ENCODE data around the gene ISG15. TPM values are rescaled to one million over a fixed set of nuclear protein-coding genes. Genes with fewer than 3 reads are reported as not detected.
A peak's percentile ranks its signal among the peaks of the same experiment; 100 is the strongest.

ISG15 gene
- total and polyA plus RNA-seq, 9 of the 15 experiments (the other 6 are each of a cell fraction or from before 2014, with no cell fraction given), result 0.40 to 58.3 (median 12.2) TPM

DNA sequence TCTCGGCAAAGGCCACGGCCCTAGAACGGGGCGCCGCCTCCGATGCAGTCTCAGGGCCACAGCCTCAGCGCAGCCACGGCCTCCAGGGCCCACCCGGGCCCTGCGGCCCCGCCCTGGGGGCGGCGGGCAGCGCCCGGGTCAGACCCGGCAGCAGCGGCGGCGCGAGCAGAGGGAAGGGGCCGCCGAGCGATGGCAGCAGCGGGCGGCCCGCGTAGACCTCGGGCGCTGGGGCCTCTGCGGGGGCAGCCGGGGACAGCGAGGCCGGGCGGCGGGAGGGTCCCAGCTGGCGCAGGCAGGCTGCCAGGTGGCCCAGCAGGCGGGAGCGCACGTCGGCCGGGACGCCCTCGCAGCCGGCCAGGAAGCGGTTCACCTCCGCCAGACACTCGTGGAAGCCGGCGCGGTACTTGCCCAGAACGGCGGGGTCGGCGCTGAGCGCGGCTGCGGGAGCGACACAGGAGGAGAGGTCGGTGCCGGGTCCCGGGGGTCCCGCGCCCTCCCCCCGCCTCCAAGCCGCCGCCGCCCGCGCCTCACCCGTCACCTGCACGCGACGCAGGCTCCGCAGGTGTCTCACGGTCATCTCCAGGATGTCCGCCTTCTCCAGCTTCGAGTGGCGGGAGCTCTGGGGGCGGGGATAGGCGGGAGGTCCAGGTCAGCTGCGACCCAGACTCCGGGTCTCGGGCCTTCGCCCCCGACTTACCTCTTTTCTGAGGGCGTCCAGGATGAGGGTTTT is 14.1 kb upstream of the ISG15 start (continued):
- TF ChIP-seq CBX1 (IDR thresholded peaks at IDR 0.05; ENCODE audit: low read depth) (peak; percentile 21; the same call in 1 of the 2 replicates), TEAD4 (IDR thresholded peaks at IDR 0.05; ENCODE audit: low read length) (peak; percentile 5; the same call in 1 of the 2 replicates), TEAD4 (CRISPR knock-in tag; IDR thresholded peaks at IDR 0.05; ENCODE audit: borderline replicate concordance) (no peak), NONO (IDR thresholded peaks at IDR 0.05; ENCODE audit: low read depth in 2 of 2, low read length in 1 of 2) (peak in 1 of 2 experiments; percentile 62; a peak in 2 of 4 replicates), ZNF431 (CRISPR knock-in tag; IDR thresholded peaks at IDR 0.05) (0 out of 2 replicates have a peak, but pooled peaks have one; percentile 51), POLR2G (IDR thresholded peaks at IDR 0.05; ENCODE audit: low read depth, low read length) (peak; percentile 14; the same call in 1 of the 2 replicates), RBBP5 (IDR thresholded peaks at IDR 0.05; ENCODE audit: borderline replicate concordance, insufficient read depth, low read length, poor library complexity, severe bottlenecking) (peak; percentile 64), SIN3A (IDR thresholded peaks at IDR 0.05; ENCODE audit: borderline replicate concordance in 2 of 2, control insufficient read depth in 1 of 2, low read depth in 2 of 2, low read length in 2 of 2) (peak; percentile 45 to 62; a peak in 2 of 4 replicates), FOXJ3 (CRISPR knock-in tag; IDR thresholded peaks at IDR 0.05) (no peak), ZBED1 (IDR thresholded peaks at IDR 0.05) (no peak), CXXC5 (CRISPR knock-in tag; IDR thresholded peaks at IDR 0.05) (peak; percentile 57), HNRNPK (IDR thresholded peaks at IDR 0.05; ENCODE audit: low read depth, low read length, poor library complexity, severe bottlenecking) (peak; percentile 29), CREB1 (IDR thresholded peaks at IDR 0.05) (no peak; the same call in none of the 2 replicates), CREB1 (CRISPR knock-in tag; IDR thresholded peaks at IDR 0.05) (peak; percentile 69; the same call in 1 of the 2 replicates), ZNF324 (CRISPR knock-in tag; IDR thresholded peaks at IDR 0.05) (no peak)
- TF ChIP-seq, protein P1, sequence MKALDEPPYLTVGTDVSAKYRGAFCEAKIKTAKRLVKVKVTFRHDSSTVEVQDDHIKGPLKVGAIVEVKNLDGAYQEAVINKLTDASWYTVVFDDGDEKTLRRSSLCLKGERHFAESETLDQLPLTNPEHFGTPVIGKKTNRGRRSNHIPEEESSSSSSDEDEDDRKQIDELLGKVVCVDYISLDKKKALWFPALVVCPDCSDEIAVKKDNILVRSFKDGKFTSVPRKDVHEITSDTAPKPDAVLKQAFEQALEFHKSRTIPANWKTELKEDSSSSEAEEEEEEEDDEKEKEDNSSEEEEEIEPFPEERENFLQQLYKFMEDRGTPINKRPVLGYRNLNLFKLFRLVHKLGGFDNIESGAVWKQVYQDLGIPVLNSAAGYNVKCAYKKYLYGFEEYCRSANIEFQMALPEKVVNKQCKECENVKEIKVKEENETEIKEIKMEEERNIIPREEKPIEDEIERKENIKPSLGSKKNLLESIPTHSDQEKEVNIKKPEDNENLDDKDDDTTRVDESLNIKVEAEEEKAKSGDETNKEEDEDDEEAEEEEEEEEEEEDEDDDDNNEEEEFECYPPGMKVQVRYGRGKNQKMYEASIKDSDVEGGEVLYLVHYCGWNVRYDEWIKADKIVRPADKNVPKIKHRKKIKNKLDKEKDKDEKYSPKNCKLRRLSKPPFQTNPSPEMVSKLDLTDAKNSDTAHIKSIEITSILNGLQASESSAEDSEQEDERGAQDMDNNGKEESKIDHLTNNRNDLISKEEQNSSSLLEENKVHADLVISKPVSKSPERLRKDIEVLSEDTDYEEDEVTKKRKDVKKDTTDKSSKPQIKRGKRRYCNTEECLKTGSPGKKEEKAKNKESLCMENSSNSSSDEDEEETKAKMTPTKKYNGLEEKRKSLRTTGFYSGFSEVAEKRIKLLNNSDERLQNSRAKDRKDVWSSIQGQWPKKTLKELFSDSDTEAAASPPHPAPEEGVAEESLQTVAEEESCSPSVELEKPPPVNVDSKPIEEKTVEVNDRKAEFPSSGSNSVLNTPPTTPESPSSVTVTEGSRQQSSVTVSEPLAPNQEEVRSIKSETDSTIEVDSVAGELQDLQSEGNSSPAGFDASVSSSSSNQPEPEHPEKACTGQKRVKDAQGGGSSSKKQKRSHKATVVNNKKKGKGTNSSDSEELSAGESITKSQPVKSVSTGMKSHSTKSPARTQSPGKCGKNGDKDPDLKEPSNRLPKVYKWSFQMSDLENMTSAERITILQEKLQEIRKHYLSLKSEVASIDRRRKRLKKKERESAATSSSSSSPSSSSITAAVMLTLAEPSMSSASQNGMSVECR (CRISPR knock-in tag; IDR thresholded peaks at IDR 0.05), result peak; percentile 13; the same call in 1 of the 2 replicates
- TF ChIP-seq, protein P2, sequence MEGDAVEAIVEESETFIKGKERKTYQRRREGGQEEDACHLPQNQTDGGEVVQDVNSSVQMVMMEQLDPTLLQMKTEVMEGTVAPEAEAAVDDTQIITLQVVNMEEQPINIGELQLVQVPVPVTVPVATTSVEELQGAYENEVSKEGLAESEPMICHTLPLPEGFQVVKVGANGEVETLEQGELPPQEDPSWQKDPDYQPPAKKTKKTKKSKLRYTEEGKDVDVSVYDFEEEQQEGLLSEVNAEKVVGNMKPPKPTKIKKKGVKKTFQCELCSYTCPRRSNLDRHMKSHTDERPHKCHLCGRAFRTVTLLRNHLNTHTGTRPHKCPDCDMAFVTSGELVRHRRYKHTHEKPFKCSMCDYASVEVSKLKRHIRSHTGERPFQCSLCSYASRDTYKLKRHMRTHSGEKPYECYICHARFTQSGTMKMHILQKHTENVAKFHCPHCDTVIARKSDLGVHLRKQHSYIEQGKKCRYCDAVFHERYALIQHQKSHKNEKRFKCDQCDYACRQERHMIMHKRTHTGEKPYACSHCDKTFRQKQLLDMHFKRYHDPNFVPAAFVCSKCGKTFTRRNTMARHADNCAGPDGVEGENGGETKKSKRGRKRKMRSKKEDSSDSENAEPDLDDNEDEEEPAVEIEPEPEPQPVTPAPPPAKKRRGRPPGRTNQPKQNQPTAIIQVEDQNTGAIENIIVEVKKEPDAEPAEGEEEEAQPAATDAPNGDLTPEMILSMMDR (IDR thresholded peaks at IDR 0.05 in 2 of 3, conservative IDR thresholded peaks at IDR 0.05 in 1 of 3; ENCODE audit: insufficient read depth in 2 of 3, low read depth in 1 of 3, low read length in 3 of 3), result peak in 2 of 3 experiments; percentile 25 to 50; a peak in 3 of 6 replicates
- TF ChIP-seq, protein P3, sequence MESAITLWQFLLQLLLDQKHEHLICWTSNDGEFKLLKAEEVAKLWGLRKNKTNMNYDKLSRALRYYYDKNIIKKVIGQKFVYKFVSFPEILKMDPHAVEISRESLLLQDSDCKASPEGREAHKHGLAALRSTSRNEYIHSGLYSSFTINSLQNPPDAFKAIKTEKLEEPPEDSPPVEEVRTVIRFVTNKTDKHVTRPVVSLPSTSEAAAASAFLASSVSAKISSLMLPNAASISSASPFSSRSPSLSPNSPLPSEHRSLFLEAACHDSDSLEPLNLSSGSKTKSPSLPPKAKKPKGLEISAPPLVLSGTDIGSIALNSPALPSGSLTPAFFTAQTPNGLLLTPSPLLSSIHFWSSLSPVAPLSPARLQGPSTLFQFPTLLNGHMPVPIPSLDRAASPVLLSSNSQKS (CRISPR knock-in tag; IDR thresholded peaks at IDR 0.05), result no peak
